NCI-H1417 treated with DMSO at 0.1 percent for 48 hours (cell line): Measurements from ENCODE around the gene MAZ.

ENCODE experiments used
- DNase-seq: peaks from one replicate; lab custom pipeline; 2025; lab: John Stamatoyannopoulos, UW

Gene MAZ

GRCh38 chr16:29857133-29857760 lies 50.9 kb downstream of the MAZ start:
- no peak for DNase-seq

GRCh38 chr16:29858149-29858849 lies 52.0 kb downstream of the MAZ start:
- no peak for DNase-seq

GRCh38 chr16:29858974-29859373 lies 52.6 kb downstream of the MAZ start:
- DNase-seq: no peak

- DNase-seq: no peak
These were observed 53.9 kb downstream of the MAZ start for GRCh38 chr16:29860218-29860617.
